Activated naive CD4-positive, alpha-beta T cell treated with anti-CD3 and anti-CD28 coated beads, Interleukin-2, amount 50 U/mL, for 24 hours (primary cell): ENCODE results near the gene EEIG1.

Experiments
- H3K27ac Mint-ChIP-seq: one replicate; pipeline ENCODE4 v1.8.0; 2021; ENCODE audit warnings: mild to moderate bottlenecking, mixed read lengths
- H3K27me3 Mint-ChIP-seq: one replicate; pipeline ENCODE4 v1.8.0; 2021; ENCODE audit warnings: mixed read lengths
- H3K36me3 Mint-ChIP-seq: one replicate; pipeline ENCODE4 v1.8.0; 2021; ENCODE audit warnings: mixed read lengths
- H3K4me1 Mint-ChIP-seq: one replicate; pipeline ENCODE4 v1.8.0; 2021; ENCODE audit warnings: mixed read lengths
- H3K4me3 Mint-ChIP-seq: one replicate; pipeline ENCODE4 v1.8.0; 2021; ENCODE audit warnings: mild to moderate bottlenecking, mixed read lengths
- H3K9me3 Mint-ChIP-seq: one replicate; pipeline ENCODE4 v1.8.0; 2021; ENCODE audit warnings: mixed read lengths

The EEIG1 gene

DNA sequence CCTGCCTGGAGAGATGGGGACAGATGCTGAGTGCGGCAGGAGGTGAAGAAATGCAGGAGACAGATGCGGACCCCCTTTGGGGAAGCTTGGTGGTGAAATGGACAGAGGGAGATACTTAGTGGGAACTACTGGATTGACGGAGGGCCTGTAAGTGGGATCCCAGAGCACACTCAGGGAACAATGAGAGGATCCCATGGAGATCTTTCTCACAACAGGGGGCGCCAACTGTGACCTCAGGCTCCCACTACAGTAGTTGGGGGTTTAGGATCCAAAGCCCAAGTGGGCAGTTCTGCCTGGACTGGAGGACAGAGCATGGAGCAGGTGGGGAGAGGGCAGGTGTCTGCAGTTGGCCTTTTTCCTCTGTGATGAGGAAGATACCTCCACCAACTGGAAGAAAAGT, 46.5 kb downstream of the EEIG1 start:
- peaks cover 10% of the 10 kb centered on the region for H3K36me3 Mint-ChIP-seq
- H3K27me3 Mint-ChIP-seq, result no peaks in the 10 kb centered on the region
- H3K9me3 Mint-ChIP-seq, result no peaks in the 10 kb centered on the region
- H3K4me1 Mint-ChIP-seq, result peaks cover 63% of the 10 kb centered on the region
- peak overlapping the region; percentile 43 for H3K4me3 Mint-ChIP-seq
- no peak overlapping the region for H3K27ac Mint-ChIP-seq

- Mint-ChIP-seq H3K4me1 (peaks cover 50% of the 10 kb centered on the region), H3K36me3 (peaks cover 10% of the 10 kb centered on the region), H3K27me3 (no peaks in the 10 kb centered on the region), H3K27ac (peak overlapping the region; percentile 79), H3K4me3 (peak overlapping the region; percentile 80), H3K9me3 (no peaks in the 10 kb centered on the region)
Measured at GRCh38 chr9:127931092-127931881, 49.5 kb downstream of the EEIG1 start.
